GM12878 (cell line): ENCODE measurements around the gene NMUR1. TPM values are rescaled to one million over a fixed set of nuclear protein-coding genes. Genes with fewer than 3 reads are reported as not detected.

Experiments
- ATAC-seq: fragments of 200-7000 bp; cut with Tn5 transposase; 3 replicates; pipeline ENCODE4 v1.9.1; 2020; ENCODE audit warnings: mild to moderate bottlenecking, moderate library complexity
- BruUV-seq: library from RNA; stranded (reverse); fragments of 400-500 nt; replicated peaks from 2 replicates; lab custom pipeline; 2021; lab: Mats Ljungman, UMichigan
- CTCF ChIA-PET: fragments of 300-600 bp; sonication (Branson Sonifier 250); formaldehyde crosslinking; extraction: SDS; loops from one replicate; lab custom pipeline; 2021; ENCODE audit warnings: inconsistent platforms; lab: Yijun Ruan, JAX
- POLR2A ChIA-PET: fragments of 350-600 bp; formaldehyde crosslinking; extraction: SDS; loops from one replicate; lab custom pipeline; 2021; ENCODE audit warnings: inconsistent platforms; lab: Charles Lee
- RAD21 ChIA-PET: fragments of 300-600 bp; sonication (Branson Sonifier 250); formaldehyde crosslinking; loops from one replicate; lab custom pipeline; 2023; ENCODE audit warnings: antibody characterized with exemption; ENCODE audit not compliant: unreplicated experiment; lab: Charles Lee
- SMC1A ChIA-PET: fragments of 300-600 bp; sonication (Branson Sonifier 250); formaldehyde crosslinking; loops from one replicate; lab custom pipeline; 2023; ENCODE audit not compliant: unreplicated experiment, uncharacterized antibody; lab: Charles Lee
- DNase-seq: peaks from one replicate; pipeline ENCODE4 v3.0.0-alpha.2; 2011; ENCODE audit warnings: low read depth, low spot score
- FAIRE-seq: peaks from 3 replicates; lab custom pipeline; 2011; peaks lifted over from hg19 to GRCh38; lab: Jason Lieb, UNC
- H2AFZ ChIP-seq: 2 replicates; pipeline ENCODE4 v1.6.0; 2011; ENCODE audit warnings: low read depth, low read length, control low read depth; ENCODE audit not compliant: control insufficient read depth
- H3K27ac ChIP-seq: 2 replicates; pipeline ENCODE4 v1.5.1; 2011; ENCODE audit warnings: control low read depth; ENCODE audit not compliant: control insufficient read depth, insufficient read depth
- H3K27me3 ChIP-seq, 2 experiments: replicated peaks in 1 of 2; 2 replicates each; pipeline versions ENCODE4 v1.6.0 to v1.6.1; 2011; ENCODE audit warnings: low read length in 1 of 2; ENCODE audit not compliant: control insufficient read depth in 2 of 2, insufficient read depth in 2 of 2
- H3K36me3 ChIP-seq, 2 experiments: 2 replicates each; pipeline ENCODE4 v1.5.1; 2011; ENCODE audit warnings: low read length in 1 of 2; ENCODE audit not compliant: control insufficient read depth in 2 of 2, insufficient read depth in 2 of 2
- H3K4me1 ChIP-seq: 2 replicates; pipeline ENCODE4 v1.6.1; 2011; ENCODE audit warnings: mild to moderate bottlenecking, low read length, moderate library complexity, mixed read lengths; ENCODE audit not compliant: control insufficient read depth, insufficient read depth
- H3K4me2 ChIP-seq: 2 replicates; pipeline ENCODE4 v1.6.0; 2011; ENCODE audit warnings: control low read depth; ENCODE audit not compliant: control insufficient read depth, insufficient read depth
- H3K4me3 ChIP-seq: fragments of 200-600 bp; sonication (generic); 2 replicates; pipeline ENCODE4 v1.5.1; 2016
- H3K79me2 ChIP-seq: 2 replicates; pipeline ENCODE4 v1.6.0; 2011; ENCODE audit warnings: low read length; ENCODE audit not compliant: control insufficient read depth, insufficient read depth
- H3K9ac ChIP-seq: 2 replicates; pipeline ENCODE4 v1.8.0; 2011; ENCODE audit warnings: low read length, control low read depth, mixed read lengths; ENCODE audit not compliant: control insufficient read depth, insufficient read depth
- H3K9me3 ChIP-seq: replicated peaks from 3 replicates; pipeline ENCODE4 v1.5.1; 2011; ENCODE audit warnings: mild to moderate bottlenecking, low read length; ENCODE audit not compliant: control insufficient read depth, insufficient read depth
- H4K20me1 ChIP-seq: 2 replicates; pipeline ENCODE4 v1.6.0; 2011; ENCODE audit not compliant: control insufficient read depth, insufficient read depth
- CREB1 ChIP-seq: IDR thresholded peaks from 2 replicates; pipeline ENCODE4 v1.6.1; 2012; ENCODE audit warnings: low read depth, mild to moderate bottlenecking, inconsistent platforms
- SIX5 ChIP-seq: IDR thresholded peaks from 2 replicates; pipeline ENCODE4 v1.6.1; 2011; ENCODE audit warnings: mild to moderate bottlenecking, low read depth, low read length, moderate library complexity; ENCODE audit not compliant: severe bottlenecking
- SMAD5 ChIP-seq: IDR thresholded peaks from 2 replicates; pipeline ENCODE4 v1.6.1; 2016; ENCODE audit warnings: antibody characterized with exemption, low read depth
- WGBS: methylation state at CpG from one replicate; pipeline ENCODE4 v1.1.6; 2016; ENCODE audit warnings: low lambda C conversion rate; ENCODE audit not compliant: insufficient replicate concordance, insufficient coverage; ENCODE audit errors: missing lambda C conversion rate; 5-methylcytosine and 5-hydroxymethylcytosine counted together
- in situ Hi-C: fragments of 300-500 bp; cut with MboI; formaldehyde crosslinking; loops from 9 replicates; pipeline ENCODE4 v1.14.3; 2018; ENCODE audit warnings: mixed read lengths
- intact Hi-C: fragments of 100-400 bp; cut with micrococcal nuclease; formaldehyde crosslinking; loops from one replicate; pipeline ENCODE4 v1.14.2; 2022; ENCODE audit not compliant: unreplicated experiment
- polyA plus RNA-seq, 11 experiments: library from polyadenylated mRNA; depleted of rRNA in 4 of 11; unstranded in 6 of 11; stranded (reverse) in 5 of 11; fragments of >200 nt; fragmentation: Nextera tagmentation in 4 of 11; fragmentation: Illumina TruSeq in 1 of 11; extraction: Ambion mirVana in 4 of 11; extraction: Trizol in 1 of 11; gene quantifications; 1 replicate in 1 of 11; 2 replicates in 10 of 11; pipeline versions ENCODE4 v1.2.1 to v1.2.3, GENCODE V29; 2011 to 2016; ENCODE audit warnings: inconsistent platforms in 2 of 11, missing spikeins in 2 of 11, low read depth in 1 of 11
- total RNA-seq, 4 experiments: library from RNA; depleted of rRNA in 3 of 4; stranded (reverse); fragments of >200 nt in 3 of 4; fragmentation: Illumina TruSeq in 1 of 4; extraction: Trizol in 1 of 4; gene quantifications; 2 replicates each; pipeline versions ENCODE4 v1.2.1 to v1.2.3, GENCODE V29; 2013 to 2021

The NMUR1 gene
- total and polyA plus RNA-seq, 10 of the 15 experiments (the other 5 are each of a cell fraction or from before 2014, with no cell fraction given): under 0.01 to 0.08 (median 0.02) TPM; not detected in 5

GRCh38 chr2:231526341-231527090 lies 3.7 kb downstream of the NMUR1 start:
- Histone ChIP-seq H3K4me3 (no peak overlapping the region), H3K79me2 (no peaks in the 10 kb centered on the region), H3K4me1 (peaks cover 10% of the 10 kb centered on the region), H3K4me2 (no peak overlapping the region), H3K9ac (no peak overlapping the region), H3K36me3 (no peaks in the 10 kb centered on the region), H3K27me3 (no peaks in the 10 kb centered on the region)
- WGBS: 75% methylated on average over 15 of the region's 16 CpGs
- ChIA-PET CTCF (interaction anchor here (0.8 to 1.4 kb wide), 9 partner anchors 9 to 75 kb away, joined by 3 to 5 read pairs (median 3); no protein-coding TSS in a partner anchor), POLR2A (no interaction called here)
- intact Hi-C loops: no loop called here
- no peak for ATAC-seq
- in situ Hi-C loops: no loop called here
- TF ChIP-seq SMAD5 (no peak), CREB1 (no peak), SIX5 (no peak)
- TF ChIP-seq, all 136 proteins: peak for 0
- ChIA-PET SMC1A (interaction anchor here (0.6 to 1.5 kb wide), 7 partner anchors 9 to 75 kb away, joined by 3 to 7 read pairs (median 3); no protein-coding TSS in a partner anchor), RAD21 (interaction anchor here (0.5 to 1.5 kb wide), 6 partner anchors 28 to 307 kb away, joined by 3 to 6 read pairs (median 4); no protein-coding TSS in a partner anchor)
- no peaks in the 10 kb centered on the region; the same call in 2 of the 3 replicates for H3K9me3 ChIP-seq
- H3K27ac ChIP-seq: no peak overlapping the region
- no peaks in the 10 kb centered on the region for H4K20me1 ChIP-seq
- BruUV-seq: no TSS peak
- DNase-seq (no peak), FAIRE-seq (no peak)
- no peak overlapping the region for H2AFZ ChIP-seq
